Activated CD8-positive, alpha-beta T cell treated with anti-CD3 and anti-CD28 coated beads, Interleukin-2, amount 10 ng/mL, durations not matched to agents 7 days and 5 days (primary cell): ENCODE results near the gene UBALD1. TPM values are rescaled to one million over a fixed set of nuclear protein-coding genes. Genes with fewer than 3 reads are reported as not detected.

Experiments
- ATAC-seq: fragments of 150-1000 bp; cut with Tn5 transposase; one replicate; pipeline ENCODE4 v1.10.0; 2021; ENCODE audit warnings: moderate library complexity
- CTCF ChIA-PET: fragments of 350-600 bp; sonication (Branson Sonifier 250); formaldehyde crosslinking; loops from one replicate; lab custom pipeline; 2021; ENCODE audit warnings: antibody characterized with exemption; lab: Charles Lee
- POLR2A ChIA-PET: fragments of 350-600 bp; sonication (Branson Sonifier 250); formaldehyde crosslinking; loops from one replicate; lab custom pipeline; 2021; ENCODE audit warnings: antibody characterized with exemption; lab: Charles Lee
- DNase-seq: peaks from one replicate; pipeline ENCODE4 v3.0.0-alpha.2; 2020
- H3K27ac Mint-ChIP-seq: one replicate; pipeline ENCODE4 v1.8.0; 2021; ENCODE audit warnings: mild to moderate bottlenecking, mixed read lengths
- H3K27me3 Mint-ChIP-seq: one replicate; pipeline ENCODE4 v1.8.0; 2021; ENCODE audit warnings: low read depth, mixed read lengths
- H3K36me3 Mint-ChIP-seq: one replicate; pipeline ENCODE4 v1.8.0; 2021; ENCODE audit warnings: low read depth, mixed read lengths
- H3K4me1 Mint-ChIP-seq: one replicate; pipeline ENCODE4 v1.8.0; 2021; ENCODE audit warnings: low read depth, mixed read lengths
- H3K4me3 Mint-ChIP-seq: one replicate; pipeline ENCODE4 v1.8.0; 2021; ENCODE audit warnings: mild to moderate bottlenecking, mixed read lengths
- H3K9me3 Mint-ChIP-seq: one replicate; pipeline ENCODE4 v1.8.0; 2022; ENCODE audit warnings: mixed read lengths; ENCODE audit not compliant: insufficient read depth
- total RNA-seq, 2 experiments: library from RNA; stranded (reverse); gene quantifications; one replicate each; pipeline ENCODE4 v1.2.3, GENCODE V29; 2021

The UBALD1 gene
- total RNA-seq, 2 experiments from 2014 or later, result 15.0 to 18.9 TPM

DNA sequence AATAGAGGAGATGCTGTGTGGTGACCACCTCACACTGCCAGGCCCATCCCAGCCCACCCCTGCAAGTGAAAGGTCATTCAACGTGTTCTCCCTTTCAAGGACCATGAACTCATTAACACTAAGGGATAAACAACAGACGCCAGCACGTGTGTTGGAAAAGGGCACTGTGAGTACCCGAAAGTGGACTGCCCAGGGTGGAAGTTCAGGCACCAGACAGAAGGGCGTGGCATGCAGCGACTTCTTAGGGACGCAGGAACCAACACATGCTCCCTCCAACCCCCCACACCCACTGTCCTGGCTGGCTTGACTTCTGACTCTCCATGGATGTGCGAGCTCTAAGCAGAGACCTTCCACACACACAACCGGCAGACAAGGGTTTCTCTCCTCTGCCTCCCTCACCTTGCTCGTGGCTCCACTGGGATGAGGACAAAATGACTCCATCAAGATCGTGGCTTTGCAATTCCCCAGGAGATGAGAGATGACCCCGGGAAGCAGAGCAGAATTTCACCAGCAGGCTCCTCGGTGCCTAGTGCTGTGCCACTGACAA, 11.0 kb downstream of the UBALD1 start:
- ChIA-PET POLR2A (no interaction called here), CTCF (interaction anchor here (1.5 kb wide), 1 partner anchor 18 kb away, joined by 4 read pairs; no protein-coding TSS in a partner anchor)
- no peak for DNase-seq
- Mint-ChIP-seq H3K4me1 (no peaks in the 10 kb centered on the region), H3K27ac (no peak overlapping the region), H3K4me3 (no peak overlapping the region), H3K36me3 (no peaks in the 10 kb centered on the region), H3K9me3 (no peaks in the 10 kb centered on the region), H3K27me3 (peaks cover 3% of the 10 kb centered on the region)
- no peak for ATAC-seq

DNA sequence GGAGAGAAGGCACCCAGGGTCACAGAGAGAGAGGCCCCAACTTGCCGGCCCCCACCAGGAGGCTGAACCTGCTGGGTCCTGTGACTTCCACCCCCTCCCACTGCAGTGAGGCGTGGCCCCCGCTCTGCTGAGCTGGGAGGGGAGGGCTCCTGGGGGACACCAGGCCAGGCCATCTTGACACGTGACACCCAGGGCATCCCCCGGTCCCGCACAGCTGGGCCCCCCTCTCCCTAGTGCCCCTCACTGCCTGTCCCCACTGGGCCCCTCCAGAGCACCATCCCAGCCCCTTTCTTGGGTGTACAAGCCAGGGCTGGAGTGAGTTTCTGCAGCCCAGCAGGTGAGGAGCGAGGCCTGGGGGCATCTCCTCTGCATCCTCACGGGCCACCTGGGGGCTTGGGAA, 12.4 kb downstream of the UBALD1 start:
- DNase-seq, result no peak
- ATAC-seq, result no peak
- Mint-ChIP-seq H3K27ac (no peak overlapping the region), H3K4me3 (no peak overlapping the region), H3K36me3 (no peaks in the 10 kb centered on the region), H3K4me1 (no peaks in the 10 kb centered on the region), H3K9me3 (no peaks in the 10 kb centered on the region), H3K27me3 (peaks cover 3% of the 10 kb centered on the region)
- POLR2A ChIA-PET, result no interaction called here
- CTCF ChIA-PET, result interaction anchor here (1.5 kb wide), 1 partner anchor 17 kb away, joined by 4 read pairs; no protein-coding TSS in a partner anchor

DNA sequence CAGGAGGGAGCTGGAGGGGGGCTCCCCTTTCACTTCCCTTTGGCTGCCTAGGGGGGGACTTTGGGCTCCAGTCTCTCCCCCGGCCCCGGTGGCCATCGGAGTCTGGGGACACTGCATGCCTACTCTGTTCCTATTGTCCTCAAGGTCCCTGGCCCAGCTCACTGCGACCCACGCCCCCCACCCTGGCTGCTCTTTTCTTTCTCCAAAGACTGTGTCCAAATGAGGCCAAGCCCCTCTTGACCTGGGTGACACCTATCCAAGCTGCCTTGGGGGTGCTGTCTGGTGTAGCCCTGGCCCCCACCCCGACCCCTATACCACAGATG, 12.9 kb downstream of the UBALD1 start:
- DNase-seq, result no peak
- ChIA-PET CTCF (no interaction called here), POLR2A (no interaction called here)
- no peaks in the 10 kb centered on the region for H3K36me3 Mint-ChIP-seq
- no peak overlapping the region for H3K27ac Mint-ChIP-seq
- no peak for ATAC-seq
- peaks cover 3% of the 10 kb centered on the region for H3K27me3 Mint-ChIP-seq
- H3K9me3 Mint-ChIP-seq, result no peaks in the 10 kb centered on the region
- no peak overlapping the region for H3K4me3 Mint-ChIP-seq
- no peaks in the 10 kb centered on the region for H3K4me1 Mint-ChIP-seq

DNA sequence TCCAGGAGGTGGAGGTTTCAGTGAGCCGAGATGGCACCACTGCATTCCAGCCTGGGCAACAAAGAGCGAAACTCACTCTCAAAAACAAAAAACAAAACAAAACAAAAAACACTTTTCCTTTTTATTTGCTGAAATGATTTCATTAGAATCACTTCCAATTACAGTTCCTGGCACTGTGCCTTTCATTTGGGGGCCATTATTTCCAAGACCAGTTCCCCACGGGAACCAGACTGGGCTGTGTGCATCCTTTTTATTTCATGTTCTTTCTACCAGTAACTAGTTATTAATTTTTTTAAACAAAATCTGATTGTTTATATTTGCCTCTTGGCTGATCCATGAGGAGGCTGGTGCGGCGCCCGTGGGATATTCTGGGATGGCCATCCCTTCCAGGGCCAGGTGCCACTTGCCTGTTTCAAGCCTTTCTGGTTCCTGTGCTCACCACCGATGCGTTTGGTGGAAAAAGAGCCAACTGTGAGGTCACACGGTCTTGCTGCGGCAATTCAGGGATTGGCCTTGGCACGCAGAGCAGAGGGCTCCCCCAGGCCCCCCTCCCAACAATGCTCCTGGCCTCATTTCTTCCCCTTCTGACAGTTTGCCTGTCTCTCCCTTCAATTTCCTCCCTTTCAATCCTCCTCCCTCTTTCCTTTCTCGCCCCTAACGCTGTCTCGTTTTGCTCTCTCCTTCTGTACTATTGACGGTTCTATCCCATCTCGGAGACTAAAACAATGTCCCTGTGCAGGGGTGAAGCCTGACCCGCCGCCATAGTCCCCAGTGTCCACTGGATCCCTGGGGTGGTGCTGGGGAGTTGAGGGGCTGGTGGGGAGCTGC, 13.4 kb downstream of the UBALD1 start:
- ATAC-seq, result no peak
- H3K27ac Mint-ChIP-seq, result no peak overlapping the region
- POLR2A ChIA-PET, result no interaction called here
- no peak overlapping the region for H3K4me3 Mint-ChIP-seq
- CTCF ChIA-PET, result no interaction called here
- no peak for DNase-seq
- peaks cover 3% of the 10 kb centered on the region for H3K27me3 Mint-ChIP-seq
- H3K9me3 Mint-ChIP-seq, result no peaks in the 10 kb centered on the region
- H3K36me3 Mint-ChIP-seq, result no peaks in the 10 kb centered on the region
- no peaks in the 10 kb centered on the region for H3K4me1 Mint-ChIP-seq

DNA sequence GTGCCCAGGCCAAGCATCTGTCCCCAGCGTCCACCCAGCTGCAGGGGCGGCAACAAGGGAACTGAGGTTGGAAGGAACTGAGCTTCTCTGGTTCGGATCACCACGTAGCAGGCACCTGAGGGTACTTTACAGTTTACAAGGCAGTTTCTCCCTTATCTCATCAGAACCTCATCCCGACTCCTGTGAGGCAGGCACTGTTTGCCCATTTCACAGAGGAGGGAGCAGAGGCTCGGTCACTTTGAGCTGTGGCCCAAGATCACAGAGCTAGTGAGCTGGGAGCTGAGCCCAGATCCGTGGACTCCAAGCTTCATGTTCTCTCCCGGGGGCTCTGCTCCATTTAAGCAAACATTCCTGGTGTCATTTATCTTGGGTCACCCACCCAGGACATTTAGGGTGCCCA, 15.1 kb downstream of the UBALD1 start:
- CTCF ChIA-PET, result interaction anchor here (0.8 kb wide), 1 partner anchor 14 kb away, joined by 3 read pairs; no protein-coding TSS in a partner anchor
- H3K4me3 Mint-ChIP-seq, result no peak overlapping the region
- DNase-seq (no peak), ATAC-seq (no peak)
- POLR2A ChIA-PET, result no interaction called here
- H3K27me3 Mint-ChIP-seq, result peaks cover 3% of the 10 kb centered on the region
- H3K4me1 Mint-ChIP-seq, result no peaks in the 10 kb centered on the region
- H3K36me3 Mint-ChIP-seq, result no peaks in the 10 kb centered on the region
- no peaks in the 10 kb centered on the region for H3K9me3 Mint-ChIP-seq
- no peak overlapping the region for H3K27ac Mint-ChIP-seq

DNA sequence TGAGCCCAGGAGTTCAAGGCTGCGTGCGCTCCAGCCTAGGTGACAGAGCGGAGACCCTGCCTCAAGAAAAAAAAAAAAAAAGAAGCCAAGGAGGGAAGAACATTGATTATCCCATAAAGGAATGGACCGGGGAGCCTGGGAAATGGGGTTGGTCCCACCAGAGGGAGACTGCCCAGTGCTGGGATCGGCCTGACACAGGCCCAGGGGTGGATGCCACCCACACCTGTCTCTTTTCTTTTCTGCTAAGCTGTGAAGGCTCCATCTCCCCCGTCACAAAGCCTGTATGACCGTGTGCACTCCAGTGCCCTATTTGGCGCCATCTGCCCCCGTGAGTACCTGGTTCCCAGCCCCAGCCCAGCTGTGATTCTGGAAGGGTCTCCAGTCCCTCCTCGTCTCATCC, 15.7 kb downstream of the UBALD1 start:
- POLR2A ChIA-PET, result no interaction called here
- CTCF ChIA-PET, result interaction anchor here (0.8 kb wide), 1 partner anchor 13 kb away, joined by 3 read pairs; no protein-coding TSS in a partner anchor
- no peak for DNase-seq
- H3K4me1 Mint-ChIP-seq, result no peaks in the 10 kb centered on the region
- no peak for ATAC-seq
- H3K27me3 Mint-ChIP-seq, result peaks cover 3% of the 10 kb centered on the region
- H3K9me3 Mint-ChIP-seq, result no peaks in the 10 kb centered on the region
- H3K27ac Mint-ChIP-seq, result no peak overlapping the region
- H3K36me3 Mint-ChIP-seq, result no peaks in the 10 kb centered on the region
- H3K4me3 Mint-ChIP-seq, result no peak overlapping the region

DNA sequence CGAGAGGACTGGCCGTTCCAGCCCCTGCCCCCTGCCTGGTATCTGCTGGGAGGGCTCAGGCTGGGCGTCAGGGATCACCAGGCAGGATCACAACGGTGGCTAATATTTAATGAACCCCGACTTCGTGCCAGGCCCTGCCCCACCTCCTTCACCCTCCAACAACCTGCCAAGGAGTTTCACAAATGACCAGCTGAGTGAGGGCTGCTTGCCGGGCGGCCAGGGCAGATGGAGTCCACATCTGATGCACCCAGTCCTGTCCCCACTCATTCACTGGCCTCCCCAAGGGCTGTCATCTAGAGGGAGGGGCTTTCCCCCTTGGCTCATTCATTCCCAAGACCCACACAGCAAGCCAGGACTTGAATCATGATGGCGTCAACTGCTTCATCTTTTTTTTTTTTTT, 17.5 kb downstream of the UBALD1 start:
- POLR2A ChIA-PET, result interaction anchor here (0.6 kb wide), 1 partner anchor 188 kb away, joined by 4 read pairs; no protein-coding TSS in a partner anchor

DNA sequence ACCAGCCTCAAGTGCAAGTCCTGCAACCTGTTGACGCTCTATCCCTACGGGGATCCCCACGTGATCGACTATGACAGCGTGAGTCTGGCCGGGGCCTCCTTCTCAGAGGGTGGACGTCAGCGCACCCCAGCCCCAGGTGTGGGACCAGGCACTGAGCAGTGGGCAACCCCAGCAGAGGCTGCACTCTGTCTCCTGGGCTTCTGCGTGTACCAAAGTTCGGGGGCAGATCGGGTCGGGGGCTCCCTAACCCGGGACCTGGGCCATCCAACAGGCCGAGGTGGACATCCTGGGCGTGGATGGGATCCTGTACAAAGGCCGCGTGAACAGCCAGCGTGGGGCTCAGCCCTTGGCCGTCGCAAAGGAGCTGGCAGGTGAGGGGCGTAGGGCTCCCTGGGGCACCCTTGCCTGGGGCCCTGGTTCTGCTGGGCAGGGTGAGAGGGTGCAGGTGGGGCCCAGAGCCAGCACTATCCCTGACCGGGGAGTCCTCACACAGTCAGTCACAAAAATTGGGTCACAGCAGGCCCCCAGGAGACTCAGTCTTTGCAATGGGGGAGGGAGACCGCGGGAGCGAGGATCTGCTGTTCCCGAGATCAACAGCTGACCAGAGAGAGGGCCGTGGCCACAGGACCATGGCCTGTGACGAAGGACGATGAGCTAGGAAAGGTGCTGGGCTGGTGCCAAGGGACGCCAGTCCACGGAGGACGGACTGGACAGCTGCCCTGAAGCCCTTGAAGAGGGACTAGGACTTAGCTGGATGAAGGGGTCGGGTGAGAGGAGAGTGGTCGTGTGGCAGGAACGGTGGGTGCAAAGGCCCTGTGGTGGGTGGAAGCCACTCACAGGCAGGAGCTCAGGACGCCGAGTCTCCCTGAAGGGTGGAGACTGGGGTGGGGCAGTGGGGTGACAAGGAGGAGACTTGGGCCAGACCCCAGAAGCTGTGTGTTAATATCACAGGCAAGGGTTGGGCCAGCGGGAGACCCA, 20.0 kb downstream of the UBALD1 start:
- Mint-ChIP-seq H3K36me3 (no peaks in the 10 kb centered on the region), H3K27me3 (no peaks in the 10 kb centered on the region), H3K4me3 (no peak overlapping the region), H3K9me3 (no peaks in the 10 kb centered on the region), H3K4me1 (no peaks in the 10 kb centered on the region), H3K27ac (no peak overlapping the region)
- ChIA-PET CTCF (interaction anchor here (1.2 kb wide), 1 partner anchor 9 kb away, joined by 4 read pairs; no protein-coding TSS in a partner anchor), POLR2A (no interaction called here)
- DNase-seq, result no peak
- no peak for ATAC-seq

More for the DNA sequence above, 17.5 kb downstream of the UBALD1 start:
- Mint-ChIP-seq H3K27me3 (peaks cover 3% of the 10 kb centered on the region), H3K4me1 (no peaks in the 10 kb centered on the region), H3K27ac (no peak overlapping the region), H3K4me3 (no peak overlapping the region), H3K9me3 (no peaks in the 10 kb centered on the region), H3K36me3 (no peaks in the 10 kb centered on the region)
- DNase-seq (no peak), ATAC-seq (no peak)
- CTCF ChIA-PET, result no interaction called here

DNA sequence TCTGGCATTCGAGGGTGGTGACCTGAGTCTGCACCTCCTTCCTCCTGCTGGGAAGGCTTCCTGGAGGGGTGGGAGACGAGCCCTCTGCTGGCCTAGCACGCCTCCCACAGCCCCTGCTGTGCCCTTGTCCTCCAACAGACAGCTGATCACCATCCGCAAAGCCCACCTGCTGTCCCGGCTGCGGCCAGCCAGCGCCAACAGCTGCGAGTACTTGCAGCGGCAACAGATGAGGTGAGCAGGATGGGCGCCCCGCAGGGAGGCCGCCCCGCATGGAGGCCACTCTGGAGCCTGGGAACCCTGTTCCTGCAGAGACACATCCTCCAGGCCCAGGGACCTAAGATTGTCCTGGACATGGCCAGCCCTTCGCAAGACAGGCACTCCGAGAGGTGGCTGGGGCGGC, 21.6 kb downstream of the UBALD1 start:
- H3K4me1 Mint-ChIP-seq, result no peaks in the 10 kb centered on the region
- no peak for DNase-seq
- ChIA-PET CTCF (no interaction called here), POLR2A (no interaction called here)
- H3K27me3 Mint-ChIP-seq, result no peaks in the 10 kb centered on the region
- no peak overlapping the region for H3K4me3 Mint-ChIP-seq
- H3K36me3 Mint-ChIP-seq, result no peaks in the 10 kb centered on the region
- ATAC-seq, result no peak
- no peaks in the 10 kb centered on the region for H3K9me3 Mint-ChIP-seq
- no peak overlapping the region for H3K27ac Mint-ChIP-seq

DNA sequence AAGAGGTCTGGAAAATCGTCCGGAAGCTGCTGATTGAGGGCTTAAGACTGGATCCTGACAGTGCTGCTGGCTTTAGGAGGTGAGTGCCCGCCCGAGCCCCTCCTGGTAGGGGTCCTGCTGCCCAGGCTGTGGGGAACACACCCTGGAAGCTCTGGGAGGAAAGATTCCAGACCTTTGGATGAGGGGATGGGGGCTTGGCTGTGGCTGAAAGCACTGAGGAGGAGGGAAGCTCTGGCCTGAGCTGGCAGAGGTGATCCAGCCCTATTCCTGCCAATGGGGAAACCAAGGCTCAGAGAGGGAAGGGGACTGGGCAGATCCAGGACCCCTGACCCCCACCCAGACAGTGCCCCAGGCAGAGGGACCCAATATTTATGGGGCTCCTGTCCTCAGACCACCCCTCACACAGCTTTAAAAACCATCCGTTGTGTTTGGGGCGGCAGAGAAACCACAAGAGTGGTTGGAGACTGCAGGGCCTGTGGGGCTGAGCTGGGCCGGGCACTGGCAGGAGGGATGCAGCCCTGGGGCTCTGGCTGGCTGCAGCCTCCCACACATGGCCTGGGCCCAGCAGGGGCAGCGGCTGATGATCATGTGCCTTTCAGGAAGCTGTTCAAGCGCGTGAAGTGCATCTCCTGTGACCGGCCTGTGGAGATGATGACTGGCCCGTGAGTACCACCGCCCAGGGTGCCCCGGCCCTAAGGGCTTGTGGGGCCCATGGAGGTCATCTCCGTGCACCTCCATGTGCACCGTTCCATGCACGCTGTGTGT, 22.8 kb downstream of the UBALD1 start:
- H3K27ac Mint-ChIP-seq, result no peak overlapping the region
- peaks cover 2% of the 10 kb centered on the region for H3K27me3 Mint-ChIP-seq
- CTCF ChIA-PET, result no interaction called here
- H3K9me3 Mint-ChIP-seq, result no peaks in the 10 kb centered on the region
- ATAC-seq (no peak), DNase-seq (no peak)
- no peaks in the 10 kb centered on the region for H3K4me1 Mint-ChIP-seq
- H3K36me3 Mint-ChIP-seq, result no peaks in the 10 kb centered on the region
- POLR2A ChIA-PET, result no interaction called here
- no peak overlapping the region for H3K4me3 Mint-ChIP-seq

DNA sequence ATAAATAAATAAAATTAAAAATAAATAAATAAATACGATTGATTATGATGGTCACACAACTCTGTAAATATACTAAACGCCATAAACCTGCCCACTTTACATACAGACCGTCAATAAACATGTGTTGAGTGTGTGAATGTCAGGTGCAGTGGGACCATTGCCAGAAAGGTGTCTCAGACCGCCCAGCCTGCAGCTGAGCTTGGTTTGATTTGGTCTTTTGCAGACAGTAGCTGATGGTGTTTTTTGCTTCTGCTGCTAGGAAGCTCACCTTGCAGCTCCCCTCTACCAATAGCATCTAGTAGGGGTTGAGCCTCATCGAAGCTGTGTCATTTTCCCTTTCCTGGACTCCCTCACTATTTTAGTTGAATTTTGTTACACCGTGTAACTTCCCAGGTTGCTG, 23.5 kb downstream of the UBALD1 start:
- no peak for DNase-seq
- ChIA-PET CTCF (interaction anchor here (0.6 kb wide), 1 partner anchor 26 kb away, joined by 3 read pairs; no protein-coding TSS in a partner anchor), POLR2A (no interaction called here)
- Mint-ChIP-seq H3K4me1 (no peaks in the 10 kb centered on the region), H3K4me3 (no peak overlapping the region), H3K27ac (no peak overlapping the region), H3K27me3 (peaks cover 6% of the 10 kb centered on the region), H3K36me3 (no peaks in the 10 kb centered on the region), H3K9me3 (no peaks in the 10 kb centered on the region)
- no peak for ATAC-seq
